Cardiac muscle cell (in vitro differentiated cells and primary cell): ENCODE results near the gene COX5A. TPM values are rescaled to one million over a fixed set of nuclear protein-coding genes. Genes with fewer than 3 reads are reported as not detected.
"Not testable (repeated sequence)": the region's sequence is repeated elsewhere in the genome, so short reads cannot be mapped to it uniquely, and the experiment has no call there.

Source experiments
- DNase-seq, 2 donors: peaks; one replicate each; pipeline versions ENCODE4 v3.0.0 to v3.0.0-alpha.2; 2010 to 2017; ENCODE audit warnings: low read depth in 1 of 2, low spot score in 1 of 2
- H3K27ac ChIP-seq: fragments of 200-600 bp; sonication (generic); 2 replicates; pipeline ENCODE4 v1.5.1; 2016
- H3K27me3 ChIP-seq: fragments of 200-600 bp; sonication (generic); 2 replicates; pipeline ENCODE4 v1.6.0; 2016; ENCODE audit warnings: control low read depth
- H3K36me3 ChIP-seq: fragments of 200-600 bp; sonication (generic); 2 replicates; pipeline ENCODE4 v1.5.1; 2016; ENCODE audit warnings: control low read depth
- H3K4me1 ChIP-seq: fragments of 200-600 bp; sonication (generic); 2 replicates; pipeline ENCODE4 v1.8.1; 2017; ENCODE audit warnings: low read depth, mild to moderate bottlenecking, mixed run types
- H3K4me3 ChIP-seq: fragments of 200-600 bp; sonication (generic); 2 replicates; pipeline ENCODE4 v1.5.1; 2016; ENCODE audit warnings: mild to moderate bottlenecking
- H3K9me3 ChIP-seq: fragments of 200-600 bp; sonication (generic); 2 replicates; pipeline ENCODE4 v1.5.1; 2017; ENCODE audit warnings: low read depth, mild to moderate bottlenecking, control low read depth
- polyA plus RNA-seq: library from polyadenylated mRNA; unstranded; fragments of >200 nt; fragmentation: Nextera tagmentation; extraction: Ambion mirVana; gene quantifications from 2 replicates; pipeline ENCODE4 v1.2.1, GENCODE V29; 2016
- total RNA-seq: library from RNA; depleted of rRNA; stranded (reverse); fragments of >200 nt; gene quantifications from 2 replicates; pipeline ENCODE4 v1.2.3, GENCODE V29; 2016
- TF ChIP-seq, protein P1 (sequence below): IDR thresholded peaks from 2 replicates; pipeline ENCODE4 v1.5.1; 2012; ENCODE audit warnings: low read depth, mild to moderate bottlenecking, low read length

Gene COX5A
- total and polyA plus RNA-seq, 2 experiments from 2014 or later: 285 to 1,489 TPM

DNA sequence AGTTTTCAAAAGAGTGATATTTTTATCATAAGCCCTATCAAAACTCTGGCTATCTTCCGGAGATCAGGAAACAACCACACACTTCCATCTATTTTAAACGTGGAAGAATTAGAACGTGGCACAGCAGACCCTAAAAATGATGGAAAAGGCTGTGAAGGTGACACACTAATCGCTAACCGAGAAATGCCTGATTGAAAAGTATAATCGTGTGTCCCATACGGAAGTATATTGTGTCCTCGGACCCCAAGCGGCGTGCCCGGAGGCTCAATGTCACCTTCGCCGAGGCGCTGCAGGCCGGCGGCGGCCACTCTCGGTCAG lies 642 bp downstream of the COX5A start:
- H3K27ac ChIP-seq: peak overlapping the region; percentile 96
- H3K4me3 ChIP-seq: peak overlapping the region; percentile 75
- H3K36me3 ChIP-seq: no peaks in the 10 kb centered on the region
- peak in 1 of 2 donors; percentile 70 for DNase-seq
- H3K9me3 ChIP-seq: no peaks in the 10 kb centered on the region
- no peaks in the 10 kb centered on the region for H3K27me3 ChIP-seq
- peaks cover 3% of the 10 kb centered on the region for H3K4me1 ChIP-seq
- TF ChIP-seq, protein P1, sequence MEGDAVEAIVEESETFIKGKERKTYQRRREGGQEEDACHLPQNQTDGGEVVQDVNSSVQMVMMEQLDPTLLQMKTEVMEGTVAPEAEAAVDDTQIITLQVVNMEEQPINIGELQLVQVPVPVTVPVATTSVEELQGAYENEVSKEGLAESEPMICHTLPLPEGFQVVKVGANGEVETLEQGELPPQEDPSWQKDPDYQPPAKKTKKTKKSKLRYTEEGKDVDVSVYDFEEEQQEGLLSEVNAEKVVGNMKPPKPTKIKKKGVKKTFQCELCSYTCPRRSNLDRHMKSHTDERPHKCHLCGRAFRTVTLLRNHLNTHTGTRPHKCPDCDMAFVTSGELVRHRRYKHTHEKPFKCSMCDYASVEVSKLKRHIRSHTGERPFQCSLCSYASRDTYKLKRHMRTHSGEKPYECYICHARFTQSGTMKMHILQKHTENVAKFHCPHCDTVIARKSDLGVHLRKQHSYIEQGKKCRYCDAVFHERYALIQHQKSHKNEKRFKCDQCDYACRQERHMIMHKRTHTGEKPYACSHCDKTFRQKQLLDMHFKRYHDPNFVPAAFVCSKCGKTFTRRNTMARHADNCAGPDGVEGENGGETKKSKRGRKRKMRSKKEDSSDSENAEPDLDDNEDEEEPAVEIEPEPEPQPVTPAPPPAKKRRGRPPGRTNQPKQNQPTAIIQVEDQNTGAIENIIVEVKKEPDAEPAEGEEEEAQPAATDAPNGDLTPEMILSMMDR: no peak

DNA sequence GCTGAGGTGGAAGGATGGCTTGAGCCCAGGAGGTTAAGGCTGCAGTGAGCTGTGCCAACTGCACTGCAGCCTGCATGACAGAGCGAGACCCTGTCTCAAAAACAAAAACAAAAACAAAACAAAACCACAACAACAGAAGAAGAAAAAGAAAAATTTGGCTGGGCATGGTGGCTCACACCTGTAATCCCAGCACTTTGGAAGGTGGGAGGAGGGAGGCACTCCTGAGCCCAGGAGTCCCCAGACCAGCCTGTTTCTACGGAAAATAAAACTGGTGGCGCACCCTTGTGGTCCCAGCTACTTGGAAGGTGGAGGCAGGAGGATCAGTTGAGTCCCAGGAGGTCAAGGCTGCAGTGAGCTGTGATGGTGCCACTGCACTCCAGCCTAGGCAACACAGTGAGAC lies 2.7 kb downstream of the COX5A start:
- H3K4me3 ChIP-seq, H3K4me1 ChIP-seq, H3K9me3 ChIP-seq, DNase-seq, H3K36me3 ChIP-seq, H3K27me3 ChIP-seq, H3K27ac ChIP-seq: not testable (repeated sequence)

DNA sequence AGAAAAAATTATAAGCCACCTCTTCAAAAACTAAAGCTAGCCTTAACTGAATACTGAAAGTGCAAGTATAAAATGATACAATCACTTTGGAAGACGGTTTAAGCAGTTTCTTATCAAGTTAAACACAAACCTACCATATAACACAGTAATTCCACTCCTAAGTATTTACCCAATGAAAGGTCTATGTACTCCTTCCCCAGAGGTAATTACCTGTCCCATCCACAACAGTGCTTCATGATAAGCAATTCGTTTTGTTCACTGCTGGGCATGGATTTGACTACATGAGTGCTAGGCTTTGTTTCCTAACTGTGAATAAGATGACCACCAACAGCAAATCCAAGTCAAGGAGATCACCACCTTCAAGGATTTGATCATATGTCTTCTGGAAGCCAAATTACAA lies 4.3 kb downstream of the COX5A start:
- H3K36me3 ChIP-seq: peaks cover 15% of the 10 kb centered on the region
- no peak overlapping the region for H3K4me3 ChIP-seq
- H3K27ac ChIP-seq: peak overlapping the region; percentile 54
- H3K27me3 ChIP-seq: no peaks in the 10 kb centered on the region
- DNase-seq: no peak
- TF ChIP-seq, protein P1: no peak
- peaks cover 3% of the 10 kb centered on the region for H3K4me1 ChIP-seq
- no peaks in the 10 kb centered on the region for H3K9me3 ChIP-seq

DNA sequence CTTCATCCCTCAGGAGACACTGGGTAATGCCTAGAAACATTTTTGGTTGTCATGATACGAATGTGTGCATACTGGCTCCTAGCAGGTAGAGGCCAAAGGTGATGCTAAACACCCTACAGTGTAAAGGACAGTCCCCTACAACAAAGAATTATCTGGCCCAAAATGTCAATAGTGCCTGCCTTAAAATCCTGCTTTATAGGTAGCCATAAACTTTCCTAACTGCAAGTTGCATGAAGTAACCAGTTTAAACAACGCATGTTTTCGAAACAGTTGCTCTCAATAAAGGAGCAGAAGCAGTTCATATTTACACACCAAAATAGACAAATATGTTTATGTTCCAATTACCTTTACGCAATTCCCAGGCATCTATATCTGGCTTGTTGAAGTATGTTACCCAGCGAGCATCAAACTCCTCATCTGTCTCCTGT lies 9.1 kb downstream of the COX5A start:
- H3K36me3 ChIP-seq: peaks cover 51% of the 10 kb centered on the region
- TF ChIP-seq, protein P1: no peak

DNA sequence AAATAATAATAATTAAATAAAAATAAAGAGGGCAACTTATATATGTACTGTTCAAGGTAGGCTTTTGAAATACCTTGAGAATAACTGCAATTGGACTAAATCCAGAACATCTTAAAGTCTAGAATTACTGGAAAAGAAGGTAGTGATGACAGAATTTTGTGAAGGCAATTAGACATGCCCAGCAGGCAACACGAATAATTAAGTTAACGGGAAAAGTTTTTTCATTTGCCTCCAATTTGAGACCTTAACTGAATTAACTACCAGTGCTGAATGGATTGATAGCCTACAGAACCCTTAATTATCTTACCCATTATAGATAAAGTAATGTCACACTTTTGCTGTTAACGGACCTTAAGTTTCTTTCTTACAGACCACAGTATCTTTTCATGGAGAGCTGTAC lies 13.3 kb downstream of the COX5A start:
- Histone ChIP-seq H3K27me3 (no peaks in the 10 kb centered on the region), H3K36me3 (peaks cover 73% of the 10 kb centered on the region), H3K9me3 (no peaks in the 10 kb centered on the region), H3K4me3 (no peak overlapping the region), H3K27ac (no peak overlapping the region), H3K4me1 (no peaks in the 10 kb centered on the region)
- TF ChIP-seq, protein P1: no peak
- no peak for DNase-seq

More for the DNA sequence above, 9.1 kb downstream of the COX5A start:
- no peak overlapping the region for H3K4me3 ChIP-seq
- no peaks in the 10 kb centered on the region for H3K27me3 ChIP-seq
- H3K9me3 ChIP-seq: no peaks in the 10 kb centered on the region
- H3K4me1 ChIP-seq: no peaks in the 10 kb centered on the region
- DNase-seq: no peak
- H3K27ac ChIP-seq: peak overlapping the region; percentile 30

DNA sequence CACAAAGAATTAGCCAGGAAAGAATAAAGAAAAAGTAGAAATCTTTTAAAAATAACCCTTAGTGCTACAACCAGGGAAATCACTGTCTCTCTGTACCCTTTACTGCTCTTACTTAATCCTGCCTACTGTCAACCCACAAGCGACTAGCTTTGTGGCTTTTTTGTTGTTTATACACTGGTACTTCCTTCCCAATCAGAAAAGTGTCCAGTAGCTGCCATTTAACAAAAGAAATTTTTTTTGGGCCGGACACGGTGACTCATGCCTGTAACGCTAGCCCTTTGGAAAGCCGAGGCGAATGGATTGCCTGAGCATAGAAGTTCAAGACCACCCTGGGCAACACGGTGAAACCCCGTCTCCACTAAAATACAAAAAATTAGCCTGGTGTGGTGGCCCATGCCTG lies 17.4 kb downstream of the COX5A start:
- Histone ChIP-seq H3K4me3 (no peak overlapping the region), H3K36me3 (peaks cover 72% of the 10 kb centered on the region), H3K4me1 (no peaks in the 10 kb centered on the region), H3K27me3 (no peaks in the 10 kb centered on the region), H3K9me3 (no peaks in the 10 kb centered on the region), H3K27ac (no peak overlapping the region)
- no peak for DNase-seq
- TF ChIP-seq, protein P1: no peak
